GM23338 (cell line): ENCODE measurements around the gene NDRG3. TPM values are rescaled to one million over a fixed set of nuclear protein-coding genes. Genes with fewer than 3 reads are reported as not detected.

Experiments
- ATAC-seq: fragments of 200-7000 bp; cut with Tn5 transposase; 3 replicates; pipeline ENCODE4 v1.9.1; 2020
- DNase-seq: peaks from one replicate; pipeline ENCODE4 v3.0.0-alpha.2; 2015; ENCODE audit warnings: low spot score
- H2AFZ ChIP-seq: fragments of 200-600 bp; sonication (generic); 2 replicates; pipeline ENCODE4 v1.8.0; 2016; ENCODE audit warnings: antibody characterized with exemption, mild to moderate bottlenecking, moderate library complexity
- H3F3A ChIP-seq: fragments of 200-600 bp; sonication (generic); replicated peaks from 2 replicates; pipeline ENCODE4 v1.8.0; 2017; ENCODE audit warnings: antibody characterized with exemption, mixed run types, low read depth
- H3K27ac ChIP-seq: fragments of 200-600 bp; sonication (generic); 2 replicates; pipeline ENCODE4 v1.6.1; 2016; ENCODE audit warnings: low read depth
- H3K27me3 ChIP-seq: fragments of 200-600 bp; sonication (generic); 2 replicates; pipeline ENCODE4 v1.8.0; 2016; ENCODE audit warnings: mild to moderate bottlenecking, mixed run types, moderate library complexity; ENCODE audit not compliant: insufficient read depth
- H3K36me3 ChIP-seq: fragments of 200-600 bp; sonication (generic); 2 replicates; pipeline ENCODE4 v1.8.0; 2016; ENCODE audit warnings: mild to moderate bottlenecking; ENCODE audit not compliant: insufficient read depth
- H3K4me1 ChIP-seq: fragments of 200-600 bp; sonication (generic); 2 replicates; pipeline ENCODE4 v1.8.0; 2016; ENCODE audit warnings: mild to moderate bottlenecking, moderate library complexity; ENCODE audit not compliant: insufficient read depth
- H3K4me2 ChIP-seq: fragments of 200-600 bp; sonication (generic); 2 replicates; pipeline ENCODE4 v1.7.1; 2017; ENCODE audit warnings: mixed run types
- H3K4me3 ChIP-seq: fragments of 200-600 bp; sonication (generic); 2 replicates; pipeline ENCODE4 v1.6.1; 2016; ENCODE audit warnings: mixed run types
- H3K79me2 ChIP-seq: fragments of 200-600 bp; sonication (generic); replicated peaks from 2 replicates; pipeline ENCODE4 v1.8.0; 2017; ENCODE audit warnings: mild to moderate bottlenecking; ENCODE audit not compliant: insufficient read depth
- H3K9me2 ChIP-seq: fragments of 200-600 bp; sonication (generic); 2 replicates; pipeline ENCODE4 v1.8.0; 2017; ENCODE audit not compliant: insufficient read depth
- H4K20me1 ChIP-seq: fragments of 200-600 bp; sonication (generic); replicated peaks from 2 replicates; pipeline ENCODE4 v1.8.0; 2017; ENCODE audit warnings: mild to moderate bottlenecking; ENCODE audit not compliant: insufficient read depth
- H3K27ac Mint-ChIP-seq: 2 replicates; pipeline ENCODE4 v1.8.0; 2020; ENCODE audit warnings: inconsistent platforms, mild to moderate bottlenecking, moderate library complexity, mixed read lengths
- H3K27me3 Mint-ChIP-seq: 3 replicates; pipeline ENCODE4 v1.8.0; 2022; ENCODE audit warnings: low read depth, mild to moderate bottlenecking, moderate library complexity, mixed read lengths, inconsistent platforms; ENCODE audit not compliant: insufficient read depth, poor library complexity
- H3K36me3 Mint-ChIP-seq: 3 replicates; pipeline ENCODE4 v1.8.0; 2021; ENCODE audit warnings: low read depth, mild to moderate bottlenecking, inconsistent platforms, moderate library complexity, mixed read lengths
- H3K4me1 Mint-ChIP-seq: 3 replicates; pipeline ENCODE4 v1.8.0; 2020; ENCODE audit warnings: mild to moderate bottlenecking, inconsistent platforms, mixed read lengths
- H3K4me3 Mint-ChIP-seq: 3 replicates; pipeline ENCODE4 v1.8.0; 2021; ENCODE audit warnings: moderate library complexity, mild to moderate bottlenecking, inconsistent platforms, mixed read lengths
- H3K9me3 Mint-ChIP-seq: 3 replicates; pipeline ENCODE4 v1.8.0; 2020; ENCODE audit warnings: moderate library complexity, mild to moderate bottlenecking, inconsistent platforms, mixed read lengths
- CREB1 ChIP-seq: fragments of 250-450 bp; sonication (Bioruptor Pico); IDR thresholded peaks from 2 replicates; pipeline ENCODE4 v1.5.0; 2020; ENCODE audit warnings: low read depth, mild to moderate bottlenecking, moderate library complexity
- CTCF ChIP-seq, 2 experiments: fragments of 200-600 bp in 1 of 2; sonication (generic) in 1 of 2; conservative IDR thresholded peaks; 2 replicates each; pipeline versions ENCODE4 v1.5.1 to v1.6.1; 2016 to 2017; ENCODE audit warnings: antibody characterized with exemption in 2 of 2, low read depth in 2 of 2, mild to moderate bottlenecking in 2 of 2, moderate library complexity in 1 of 2
- ETS1 ChIP-seq: IDR thresholded peaks from 2 replicates; pipeline ENCODE4 v1.6.1; 2016; ENCODE audit warnings: antibody characterized with exemption
- EZH2 ChIP-seq: fragments of 200-600 bp; sonication (generic); IDR thresholded peaks from one replicate; pipeline ENCODE4 v1.8.0; 2017; ENCODE audit warnings: antibody characterized with exemption, mild to moderate bottlenecking, low read depth; ENCODE audit not compliant: unreplicated experiment
- EZH2phosphoT487 ChIP-seq: fragments of 200-600 bp; sonication (generic); IDR thresholded peaks from one replicate; pipeline ENCODE4 v1.8.1; 2018; ENCODE audit warnings: antibody characterized with exemption; ENCODE audit not compliant: unreplicated experiment
- JUNB ChIP-seq: IDR thresholded peaks from one replicate; pipeline ENCODE4 v1.6.1; 2016; ENCODE audit warnings: antibody characterized with exemption; ENCODE audit not compliant: unreplicated experiment
- NANOG ChIP-seq: IDR thresholded peaks from 2 replicates; pipeline ENCODE4 v1.6.1; 2016; ENCODE audit warnings: antibody characterized with exemption, borderline replicate concordance
- POLR2AphosphoS5 ChIP-seq: IDR thresholded peaks from 2 replicates; pipeline ENCODE4 v1.6.1; 2016; ENCODE audit warnings: antibody characterized with exemption, low read depth
- STAT1 ChIP-seq: IDR thresholded peaks from one replicate; pipeline ENCODE4 v1.6.1; 2016; ENCODE audit warnings: antibody characterized with exemption; ENCODE audit not compliant: unreplicated experiment
- ZNF331 ChIP-seq: fragments of 250-450 bp; sonication (Bioruptor Pico); IDR thresholded peaks from 2 replicates; pipeline ENCODE4 v1.5.0; 2020; ENCODE audit warnings: low read depth, mild to moderate bottlenecking, moderate library complexity
- ZNF462 ChIP-seq: fragments of 250-450 bp; sonication (Bioruptor Pico); IDR thresholded peaks from 2 replicates; pipeline ENCODE4 v1.5.0; 2020; ENCODE audit warnings: mild to moderate bottlenecking, moderate library complexity
- polyA plus RNA-seq: library from polyadenylated mRNA; unstranded; fragments of >200 nt; fragmentation: Nextera tagmentation; extraction: Ambion mirVana; gene quantifications from 2 replicates; pipeline ENCODE4 v1.2.1, GENCODE V29; 2016
- total RNA-seq: library from RNA; depleted of rRNA; stranded (reverse); fragments of >200 nt; shearing (Covaris generic); gene quantifications from 2 replicates; pipeline ENCODE4 v1.2.3, GENCODE V29; 2014
- TF ChIP-seq, protein P1 (sequence below): IDR thresholded peaks from one replicate; pipeline ENCODE4 v1.6.1; 2018; ENCODE audit warnings: antibody characterized with exemption; ENCODE audit not compliant: unreplicated experiment

Gene NDRG3
- total and polyA plus RNA-seq, 2 experiments from 2014 or later = 18.6 to 24.0 TPM

DNA sequence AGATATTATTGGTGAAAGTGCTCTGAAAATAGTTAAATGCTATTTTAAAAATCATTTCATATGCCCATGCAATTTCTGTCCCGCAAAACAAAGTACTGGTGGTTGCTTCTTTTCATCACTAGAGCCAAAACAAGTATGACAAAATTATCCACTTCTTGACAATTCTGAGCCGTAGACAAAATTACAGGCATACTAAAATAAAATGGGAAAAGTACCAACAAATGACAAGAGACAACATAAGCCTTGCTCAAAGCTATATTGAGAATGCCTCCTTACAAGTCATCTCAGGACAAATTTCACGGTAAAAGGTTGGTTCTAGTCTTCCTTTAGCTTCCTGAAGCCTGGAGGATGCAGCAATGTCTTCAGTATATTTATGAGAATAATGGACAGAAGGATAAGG lies 28.9 kb downstream of the NDRG3 start (continued):
- TF ChIP-seq, protein P1, sequence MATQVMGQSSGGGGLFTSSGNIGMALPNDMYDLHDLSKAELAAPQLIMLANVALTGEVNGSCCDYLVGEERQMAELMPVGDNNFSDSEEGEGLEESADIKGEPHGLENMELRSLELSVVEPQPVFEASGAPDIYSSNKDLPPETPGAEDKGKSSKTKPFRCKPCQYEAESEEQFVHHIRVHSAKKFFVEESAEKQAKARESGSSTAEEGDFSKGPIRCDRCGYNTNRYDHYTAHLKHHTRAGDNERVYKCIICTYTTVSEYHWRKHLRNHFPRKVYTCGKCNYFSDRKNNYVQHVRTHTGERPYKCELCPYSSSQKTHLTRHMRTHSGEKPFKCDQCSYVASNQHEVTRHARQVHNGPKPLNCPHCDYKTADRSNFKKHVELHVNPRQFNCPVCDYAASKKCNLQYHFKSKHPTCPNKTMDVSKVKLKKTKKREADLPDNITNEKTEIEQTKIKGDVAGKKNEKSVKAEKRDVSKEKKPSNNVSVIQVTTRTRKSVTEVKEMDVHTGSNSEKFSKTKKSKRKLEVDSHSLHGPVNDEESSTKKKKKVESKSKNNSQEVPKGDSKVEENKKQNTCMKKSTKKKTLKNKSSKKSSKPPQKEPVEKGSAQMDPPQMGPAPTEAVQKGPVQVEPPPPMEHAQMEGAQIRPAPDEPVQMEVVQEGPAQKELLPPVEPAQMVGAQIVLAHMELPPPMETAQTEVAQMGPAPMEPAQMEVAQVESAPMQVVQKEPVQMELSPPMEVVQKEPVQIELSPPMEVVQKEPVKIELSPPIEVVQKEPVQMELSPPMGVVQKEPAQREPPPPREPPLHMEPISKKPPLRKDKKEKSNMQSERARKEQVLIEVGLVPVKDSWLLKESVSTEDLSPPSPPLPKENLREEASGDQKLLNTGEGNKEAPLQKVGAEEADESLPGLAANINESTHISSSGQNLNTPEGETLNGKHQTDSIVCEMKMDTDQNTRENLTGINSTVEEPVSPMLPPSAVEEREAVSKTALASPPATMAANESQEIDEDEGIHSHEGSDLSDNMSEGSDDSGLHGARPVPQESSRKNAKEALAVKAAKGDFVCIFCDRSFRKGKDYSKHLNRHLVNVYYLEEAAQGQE = no peak
- TF ChIP-seq STAT1 (no peak), CTCF (conservative IDR thresholded peaks at IDR 0.05; ENCODE audit: low read depth in 2 of 2) (no peak), CREB1 (CRISPR knock-in tag) (no peak), ETS1 (no peak), EZH2phosphoT487 (no peak), ZNF331 (CRISPR knock-in tag) (no peak), NANOG (no peak), JUNB (no peak)

DNA sequence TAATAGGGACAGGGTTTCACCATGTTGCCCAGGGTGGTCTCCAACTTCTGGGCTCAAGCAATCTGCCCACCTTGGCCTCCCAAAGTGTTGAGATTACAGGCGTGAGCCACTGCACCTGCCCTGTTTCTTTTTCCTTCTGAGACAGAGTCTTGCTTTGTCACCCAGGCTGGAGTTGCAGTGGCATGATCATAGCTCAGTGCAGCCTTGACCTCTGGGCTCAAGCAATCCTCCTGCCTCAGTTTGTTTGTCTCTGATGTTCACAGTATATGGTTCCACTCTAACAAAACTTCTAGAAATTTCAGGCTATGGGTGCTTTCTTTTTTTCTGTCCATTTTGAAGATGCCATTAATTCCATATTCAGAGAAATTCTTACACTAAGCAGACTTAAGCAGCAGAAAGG lies 33.1 kb downstream of the NDRG3 start:
- Histone ChIP-seq H3F3A (no peaks in the 10 kb centered on the region), H3K4me3 (no peak overlapping the region), H3K36me3 (no peaks in the 10 kb centered on the region), H4K20me1 (no peaks in the 10 kb centered on the region; the same call in 1 of the 2 replicates), H3K4me2 (no peak overlapping the region), H3K9me2 (no peaks in the 10 kb centered on the region), H2AFZ (no peak overlapping the region), H3K4me1 (no peaks in the 10 kb centered on the region), H3K27ac (no peak overlapping the region), H3K27me3 (no peaks in the 10 kb centered on the region), H3K79me2 (no peaks in the 10 kb centered on the region)
- H3K4me1 Mint-ChIP-seq = no peaks in the 10 kb centered on the region
- no peaks in the 10 kb centered on the region for H3K9me3 Mint-ChIP-seq
- TF ChIP-seq ZNF331 (CRISPR knock-in tag) (no peak), ZNF462 (no peak), POLR2AphosphoS5 (no peak), ETS1 (no peak), JUNB (no peak), EZH2 (no peak)
- no peak for DNase-seq
- no peaks in the 10 kb centered on the region for H3K36me3 Mint-ChIP-seq
- peaks cover 2% of the 10 kb centered on the region for H3K27me3 Mint-ChIP-seq
- ATAC-seq = no peak
- no peak overlapping the region for H3K27ac Mint-ChIP-seq
- H3K4me3 Mint-ChIP-seq = no peak overlapping the region
